Glomerular visceral epithelial cell (primary cell): ENCODE data around the gene DIO3.
"Not testable (repeated sequence)": the region's sequence is repeated elsewhere in the genome, so short reads cannot be mapped to it uniquely, and the experiment has no call there.

Source experiments
- DNase-seq: peaks from one replicate; pipeline ENCODE4 v3.0.0-alpha.2; 2016; ENCODE audit errors: extremely low spot score

DIO3 gene

DNA sequence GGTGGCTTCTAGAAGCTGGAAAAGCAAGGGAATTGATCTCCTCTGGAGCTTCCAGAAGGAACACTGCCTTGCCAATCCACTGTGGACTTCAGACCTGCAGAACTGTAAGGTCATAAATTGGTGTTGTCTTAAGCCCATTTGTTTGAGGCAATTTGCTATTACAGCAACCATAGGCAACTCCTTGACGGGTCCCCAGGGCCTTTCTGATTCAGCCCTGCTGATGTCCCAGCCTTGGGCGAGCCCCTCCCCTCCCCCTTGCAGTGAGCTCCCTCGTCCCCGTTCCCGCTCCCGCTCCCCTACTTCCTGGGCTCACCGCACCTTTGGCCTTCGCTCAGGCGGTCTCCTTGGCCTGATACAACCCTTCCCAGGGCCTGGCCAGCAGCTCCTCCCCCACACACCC lies 18.9 kb upstream of the DIO3 start:
- no peak for DNase-seq

DNA sequence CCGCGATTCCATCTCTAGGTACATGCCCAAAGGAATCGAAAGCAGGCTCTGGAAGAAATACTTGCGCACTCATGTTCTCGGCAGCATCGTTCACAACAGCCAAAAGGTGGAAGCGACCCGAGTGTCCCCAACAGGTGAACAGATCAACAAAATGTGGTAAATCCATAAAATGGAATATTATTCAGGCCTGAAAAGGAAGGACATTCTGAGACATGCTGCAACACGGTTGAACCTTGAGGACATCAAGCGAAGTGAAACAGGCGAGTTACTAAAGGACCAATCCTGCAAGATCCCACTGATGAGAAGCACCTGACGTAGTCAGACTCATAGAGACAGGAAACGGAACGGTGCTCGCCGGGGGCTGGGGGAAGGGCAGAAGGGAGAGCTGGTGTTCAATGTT lies 17.5 kb upstream of the DIO3 start:
- no peak for DNase-seq

GRCh38 chr14:101544550-101544949 lies 16.7 kb upstream of the DIO3 start:
- DNase-seq = no peak

- DNase-seq = no peak
Observed at GRCh38 chr14:101546706-101547105, 14.6 kb upstream of the DIO3 start.

GRCh38 chr14:101547107-101547738 lies 14.1 kb upstream of the DIO3 start:
- no peak for DNase-seq

GRCh38 chr14:101547961-101548669 lies 13.2 kb upstream of the DIO3 start:
- DNase-seq = no peak

DNA sequence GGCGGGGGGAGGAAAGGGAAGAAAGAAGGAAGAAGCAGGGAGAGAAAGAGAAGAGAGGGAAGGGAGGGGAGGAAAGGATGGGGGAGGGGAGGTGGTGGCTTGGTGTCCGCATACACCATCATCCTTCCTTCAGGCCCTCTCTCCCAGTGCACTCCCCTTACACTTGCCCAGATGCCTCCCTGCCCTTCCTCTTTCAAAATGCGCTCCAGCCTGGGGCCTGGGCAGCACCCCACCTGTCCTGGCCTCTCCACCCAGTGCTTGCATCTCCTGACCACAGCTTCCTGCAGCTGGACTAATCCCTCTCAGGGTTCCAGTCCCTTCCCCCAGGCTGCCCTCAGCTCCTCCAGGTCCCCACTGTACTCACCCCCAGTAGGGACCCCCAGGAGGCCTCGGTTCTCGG lies 12.6 kb upstream of the DIO3 start:
- DNase-seq = no peak

GRCh38 chr14:101549154-101549553 lies 12.1 kb upstream of the DIO3 start:
- DNase-seq = no peak

GRCh38 chr14:101550202-101550912 lies 10.9 kb upstream of the DIO3 start:
- DNase-seq = not testable (repeated sequence)

DNA sequence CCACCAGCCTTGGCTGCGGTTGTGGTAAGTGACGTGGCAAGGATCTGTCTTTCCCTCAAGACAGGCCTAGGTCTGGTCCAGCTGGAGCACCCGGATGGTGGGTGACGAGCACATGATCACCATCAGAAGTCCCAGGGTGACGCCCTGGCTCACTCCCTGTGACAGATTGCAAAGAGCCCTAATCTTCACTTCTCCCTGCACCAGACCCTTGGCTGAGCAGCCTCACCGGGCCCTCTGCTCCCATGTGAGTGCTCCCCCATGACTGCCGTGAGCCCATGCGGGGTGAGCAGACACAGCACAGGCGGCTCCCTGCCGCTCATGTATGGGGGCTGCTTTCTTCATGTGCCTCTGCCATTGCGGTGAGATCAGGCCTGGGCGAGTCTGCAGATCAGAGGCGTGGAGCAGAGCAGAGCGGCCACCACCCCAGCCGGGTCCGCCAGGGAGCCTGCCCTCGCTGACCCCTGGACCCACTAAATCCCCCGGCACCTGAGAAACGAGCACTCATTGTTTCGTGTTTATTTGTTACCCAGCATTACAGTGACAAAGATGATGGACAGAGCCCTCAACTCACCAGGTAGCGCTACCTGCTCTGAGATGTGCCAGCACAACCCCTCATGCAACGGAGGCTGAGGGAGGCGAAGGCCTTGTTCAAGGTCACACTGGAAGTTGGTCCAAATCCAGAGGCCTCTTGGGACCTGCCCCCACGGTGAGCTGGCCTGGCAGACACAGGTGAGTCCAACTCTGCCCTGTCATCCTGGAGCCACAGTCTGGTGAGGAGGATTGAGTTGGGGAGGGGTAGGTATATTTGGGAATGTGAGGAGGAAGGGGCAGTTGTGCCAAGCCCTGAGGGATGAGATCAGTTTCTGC lies 9.3 kb upstream of the DIO3 start:
- DNase-seq = no peak

DNA sequence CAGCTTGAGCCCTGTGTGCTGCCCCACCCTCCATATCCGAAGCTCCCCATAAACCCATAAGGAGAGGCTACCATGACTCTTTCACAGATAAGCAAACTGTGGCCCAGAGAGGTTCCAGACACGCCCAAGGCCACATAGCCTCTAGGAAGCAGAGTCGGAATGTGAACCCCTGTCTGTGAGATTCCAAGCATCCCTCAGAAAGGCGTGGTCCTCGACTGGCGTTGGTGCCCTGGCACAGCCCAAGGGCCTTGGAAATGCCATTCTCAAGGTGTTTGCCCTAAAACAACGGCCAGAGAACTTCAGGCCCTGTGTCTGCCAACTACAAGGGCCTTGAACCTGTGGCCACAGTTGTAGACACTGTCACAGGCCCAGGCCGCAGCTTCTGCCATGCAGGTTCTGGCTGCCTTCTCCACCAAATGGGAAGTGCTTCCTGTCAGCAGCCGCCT lies 8.5 kb upstream of the DIO3 start:
- DNase-seq = no peak

DNA sequence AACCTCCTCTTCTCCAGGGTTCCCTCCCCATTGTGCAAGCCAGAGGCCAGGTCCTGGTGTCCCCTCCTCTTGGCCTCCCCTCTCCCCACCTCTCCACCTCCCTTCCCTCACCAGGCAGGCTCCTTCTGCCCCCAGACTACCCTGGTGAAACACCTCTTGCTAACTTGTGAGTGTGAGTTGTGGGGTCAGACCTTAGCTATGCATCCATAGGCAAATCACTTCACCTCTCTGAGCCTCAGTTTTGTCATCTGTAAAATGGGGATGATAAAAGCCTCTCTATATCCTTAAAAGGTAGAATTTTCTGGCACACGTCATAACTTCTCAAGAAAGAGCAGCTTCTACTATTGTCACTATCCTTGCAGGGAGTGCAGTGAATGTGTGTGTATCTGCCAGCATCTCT lies 7.9 kb upstream of the DIO3 start:
- no peak for DNase-seq

- no peak for DNase-seq
Observed at GRCh38 chr14:101553931-101554330, 7.4 kb upstream of the DIO3 start.

GRCh38 chr14:101554991-101555668 lies 6.2 kb upstream of the DIO3 start:
- DNase-seq = no peak

GRCh38 chr14:101555669-101556043 lies 5.6 kb upstream of the DIO3 start:
- DNase-seq = not testable (repeated sequence)

- no peak for DNase-seq
Observed at GRCh38 chr14:101556131-101556530, 5.2 kb upstream of the DIO3 start.

DNA sequence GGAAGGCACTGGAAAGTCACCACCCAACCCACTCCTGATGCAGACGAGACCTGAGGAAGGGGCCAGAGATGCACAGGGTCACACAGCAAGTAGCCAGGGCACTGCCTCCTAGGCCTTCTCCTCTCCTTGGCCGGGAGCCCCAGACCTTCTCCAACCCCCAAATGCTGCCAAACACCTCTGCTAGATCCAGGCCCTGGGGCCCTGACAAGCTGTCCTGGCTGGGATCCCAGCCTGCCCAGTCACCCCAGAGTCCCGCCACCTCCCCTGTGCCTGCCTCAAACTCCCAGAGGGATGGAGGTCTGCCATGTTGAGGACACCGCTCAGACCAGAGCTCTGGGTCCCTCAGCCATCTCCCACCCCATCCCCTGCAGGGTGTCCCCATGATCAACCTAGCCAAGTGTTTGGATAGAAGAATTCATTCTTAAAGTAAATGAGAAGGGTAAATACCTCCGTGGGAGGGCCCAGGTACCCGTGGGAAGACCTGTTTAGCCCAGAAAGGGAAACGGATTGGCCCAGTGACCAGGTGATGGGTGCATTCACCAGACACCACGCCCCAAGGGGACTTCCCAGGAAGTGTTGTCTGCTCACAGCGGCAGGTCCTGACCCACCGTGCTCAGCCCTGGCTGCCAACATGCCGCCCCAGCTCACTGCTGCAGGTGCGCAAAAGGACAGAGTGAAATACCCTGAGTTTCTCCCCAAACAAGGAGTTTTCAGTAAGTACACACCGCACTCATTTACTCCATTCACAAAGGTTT lies 4.6 kb upstream of the DIO3 start:
- no peak for DNase-seq

GRCh38 chr14:101557321-101557695 lies 4.0 kb upstream of the DIO3 start:
- DNase-seq = no peak

DNA sequence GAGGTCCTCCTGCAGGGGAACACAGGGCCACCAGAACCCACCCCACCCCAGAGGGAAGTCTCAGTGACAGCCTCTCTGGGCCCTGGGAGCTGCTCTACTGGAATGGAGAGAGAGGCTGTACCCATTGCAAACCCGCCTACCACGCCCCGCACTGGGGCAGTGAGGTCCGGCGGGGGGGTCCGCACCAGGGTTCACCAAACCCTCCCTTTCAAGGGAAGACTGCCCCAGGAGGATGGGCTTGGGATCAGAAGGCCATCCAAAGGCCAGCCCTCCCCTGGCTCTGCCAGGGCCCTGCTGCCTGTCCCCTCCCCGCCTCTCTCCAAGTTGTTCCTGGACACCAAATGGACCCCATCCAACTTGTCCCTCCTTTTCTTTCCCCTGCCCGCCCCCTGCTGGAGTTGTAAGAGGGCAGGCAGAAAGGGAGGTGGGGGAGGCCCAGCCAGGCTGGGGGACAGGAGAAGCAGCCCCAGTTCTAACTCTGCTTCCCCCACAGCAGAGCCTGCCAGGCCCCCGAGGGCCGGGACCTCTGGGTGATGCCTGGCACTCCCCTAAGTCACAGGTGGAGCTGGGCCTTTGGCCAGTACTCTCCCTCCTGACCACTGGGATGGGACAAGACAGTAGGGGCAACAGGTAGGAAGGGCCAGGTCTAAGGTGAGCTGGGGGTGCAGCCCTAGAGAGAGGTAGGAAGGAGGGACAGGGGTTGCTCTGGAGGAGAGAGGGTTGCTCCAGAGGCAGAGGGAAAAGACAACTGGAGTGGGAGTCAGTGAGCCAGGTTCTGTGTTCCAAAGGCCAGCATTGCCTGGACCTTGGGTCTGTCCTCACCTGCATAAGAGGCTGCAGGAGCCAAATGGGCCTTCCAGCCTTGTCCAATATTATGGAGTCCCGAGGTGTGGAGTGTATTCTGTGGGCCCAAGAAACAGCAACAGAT lies 3.2 kb upstream of the DIO3 start:
- DNase-seq = no peak

- no peak for DNase-seq
Observed at GRCh38 chr14:101558739-101559240, 2.5 kb upstream of the DIO3 start.
